IPS-15b (cell line): ENCODE measurements around the gene DMXL1.

Experiments
- H3K27me3 ChIP-seq: one replicate; pipeline ENCODE4 v1.6.1; 2013; ENCODE audit warnings: low read length; ENCODE audit not compliant: control insufficient read depth, insufficient read depth
- H3K36me3 ChIP-seq: one replicate; pipeline ENCODE4 v1.6.1; 2013; ENCODE audit warnings: low read length; ENCODE audit not compliant: control insufficient read depth, insufficient read depth
- H3K4me1 ChIP-seq: one replicate; pipeline ENCODE4 v1.6.1; 2013; ENCODE audit warnings: mild to moderate bottlenecking, low read length; ENCODE audit not compliant: control insufficient read depth, insufficient read depth
- H3K4me3 ChIP-seq: one replicate; pipeline ENCODE4 v1.5.1; 2013; ENCODE audit warnings: low read depth, low read length
- H3K9ac ChIP-seq: one replicate; pipeline ENCODE4 v1.6.1; 2013; ENCODE audit warnings: low read depth, mild to moderate bottlenecking, low read length
- H3K9me3 ChIP-seq: one replicate; pipeline ENCODE4 v1.6.1; 2013; ENCODE audit warnings: mild to moderate bottlenecking, low read length; ENCODE audit not compliant: control insufficient read depth, insufficient read depth

The DMXL1 gene

DNA sequence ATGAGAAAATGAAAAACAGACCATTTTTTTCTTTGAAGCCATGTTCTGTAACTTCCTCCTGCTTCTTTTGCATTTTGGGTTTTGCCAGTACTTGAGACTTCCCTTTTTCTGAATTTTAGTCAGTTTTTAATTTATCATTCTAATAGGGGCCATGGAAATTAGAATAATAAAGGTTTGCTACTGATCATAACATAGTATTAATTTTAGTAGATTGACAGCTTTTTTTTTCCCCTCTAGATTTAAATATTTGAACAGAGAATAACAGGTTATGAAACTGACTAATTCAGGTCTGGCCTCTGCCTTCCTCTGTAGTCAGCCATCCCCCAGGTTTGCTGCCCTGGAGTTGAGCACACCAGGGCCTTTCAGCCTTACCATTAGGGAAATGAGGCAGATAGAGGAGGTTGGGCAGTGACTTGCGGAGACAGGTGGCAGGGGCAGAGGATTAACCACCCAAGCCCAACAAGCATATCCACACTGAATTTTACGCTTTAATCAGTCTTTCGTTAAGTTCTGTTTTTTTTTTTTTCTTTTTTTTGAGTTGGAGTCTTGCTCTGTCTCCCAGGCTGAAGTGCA, 204.8 kb downstream of the DMXL1 start:
- no peak overlapping the region for H3K4me3 ChIP-seq
- no peaks in the 10 kb centered on the region for H3K27me3 ChIP-seq
- peaks cover 7% of the 10 kb centered on the region for H3K4me1 ChIP-seq
- H3K9ac ChIP-seq = no peak overlapping the region
- H3K9me3 ChIP-seq = no peaks in the 10 kb centered on the region
- no peaks in the 10 kb centered on the region for H3K36me3 ChIP-seq

DNA sequence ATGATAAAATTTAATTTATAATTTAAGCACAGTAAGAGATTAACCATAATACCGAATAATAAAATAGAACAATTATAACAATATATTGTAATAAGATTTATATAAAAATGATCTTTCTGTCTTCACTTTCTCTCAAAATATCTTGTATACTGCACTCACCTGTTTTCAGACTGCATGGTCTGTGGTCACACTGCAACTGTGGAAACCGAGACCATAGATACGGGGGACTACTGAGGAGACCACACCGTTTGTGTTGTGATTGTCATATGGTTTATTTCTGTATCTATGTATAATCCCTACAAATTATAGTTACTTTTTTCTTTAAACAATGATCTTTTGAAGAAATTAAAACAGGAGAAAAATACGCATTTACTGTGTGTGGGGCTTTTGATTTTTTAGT, 206.1 kb downstream of the DMXL1 start:
- Histone ChIP-seq H3K9me3 (no peaks in the 10 kb centered on the region), H3K27me3 (no peaks in the 10 kb centered on the region), H3K4me3 (no peak overlapping the region), H3K9ac (no peak overlapping the region), H3K36me3 (no peaks in the 10 kb centered on the region), H3K4me1 (peaks cover 7% of the 10 kb centered on the region)

DNA sequence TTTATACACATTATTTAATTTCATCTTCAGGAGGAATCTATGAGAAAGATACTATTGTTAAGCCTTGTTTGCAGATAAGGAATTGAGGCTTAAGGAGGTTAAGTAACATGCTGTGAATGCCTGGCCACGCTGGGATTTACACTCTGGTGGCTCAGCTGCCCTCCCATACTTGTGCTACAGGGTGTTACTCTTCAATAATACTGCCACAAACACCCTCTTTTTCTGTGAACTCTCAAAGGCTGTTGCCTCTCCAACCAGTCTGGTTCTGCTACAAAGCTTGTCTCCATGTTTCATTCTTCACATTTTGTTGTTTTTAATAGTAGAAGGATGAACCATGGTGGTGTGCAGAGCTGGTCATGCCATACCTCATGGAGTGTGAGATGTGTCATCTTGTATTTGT, 208.2 kb downstream of the DMXL1 start:
- no peak overlapping the region for H3K4me3 ChIP-seq
- H3K9ac ChIP-seq = no peak overlapping the region
- H3K27me3 ChIP-seq = no peaks in the 10 kb centered on the region
- peaks cover 3% of the 10 kb centered on the region for H3K4me1 ChIP-seq
- H3K36me3 ChIP-seq = no peaks in the 10 kb centered on the region
- H3K9me3 ChIP-seq = no peaks in the 10 kb centered on the region

DNA sequence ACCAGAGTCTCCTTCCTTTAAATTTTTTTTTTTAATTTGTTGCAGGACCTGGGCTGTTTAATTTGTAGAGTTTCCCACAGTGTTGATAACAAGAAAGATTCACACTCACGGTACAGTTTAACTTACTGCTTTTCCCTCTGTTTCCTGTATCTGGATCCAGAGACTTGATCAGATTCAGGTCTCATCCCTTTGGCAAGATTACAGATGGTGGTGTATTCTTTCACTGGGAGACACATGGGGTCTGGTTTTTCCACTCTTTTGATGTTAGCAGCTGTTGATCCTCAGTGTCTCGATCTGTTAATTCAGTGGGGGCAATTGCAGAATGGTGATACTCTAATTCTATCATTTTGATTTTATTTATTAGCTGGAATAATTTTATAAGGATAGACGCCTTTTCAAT, 209.5 kb downstream of the DMXL1 start:
- no peaks in the 10 kb centered on the region for H3K4me1 ChIP-seq

DNA sequence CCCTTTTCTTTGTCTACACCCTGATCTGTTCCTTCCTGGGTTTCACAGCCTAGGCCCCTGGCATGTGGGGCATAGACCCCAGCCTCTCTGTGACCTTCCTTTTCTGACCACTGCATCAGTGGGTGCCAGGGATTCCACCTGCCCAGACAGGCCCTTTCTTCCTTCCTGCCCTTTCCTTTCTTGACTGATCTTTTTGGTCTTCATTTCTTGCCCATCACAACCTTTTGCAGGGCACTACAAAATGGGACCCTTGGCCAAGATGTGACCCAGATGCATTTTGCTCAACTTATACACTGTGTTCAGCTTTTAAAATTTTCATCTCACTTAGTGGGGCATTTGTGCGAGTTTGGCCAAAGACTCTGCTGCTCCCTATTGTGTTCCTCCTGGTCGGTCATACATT, 211.7 kb downstream of the DMXL1 start:
- no peak overlapping the region for H3K4me3 ChIP-seq
- no peak overlapping the region for H3K9ac ChIP-seq
- no peaks in the 10 kb centered on the region for H3K36me3 ChIP-seq
- H3K27me3 ChIP-seq = no peaks in the 10 kb centered on the region
- no peaks in the 10 kb centered on the region for H3K9me3 ChIP-seq
- no peaks in the 10 kb centered on the region for H3K4me1 ChIP-seq

More for the DNA sequence above, 209.5 kb downstream of the DMXL1 start:
- no peak overlapping the region for H3K4me3 ChIP-seq
- H3K36me3 ChIP-seq = no peaks in the 10 kb centered on the region
- no peaks in the 10 kb centered on the region for H3K9me3 ChIP-seq
- no peaks in the 10 kb centered on the region for H3K27me3 ChIP-seq
- no peak overlapping the region for H3K9ac ChIP-seq

DNA sequence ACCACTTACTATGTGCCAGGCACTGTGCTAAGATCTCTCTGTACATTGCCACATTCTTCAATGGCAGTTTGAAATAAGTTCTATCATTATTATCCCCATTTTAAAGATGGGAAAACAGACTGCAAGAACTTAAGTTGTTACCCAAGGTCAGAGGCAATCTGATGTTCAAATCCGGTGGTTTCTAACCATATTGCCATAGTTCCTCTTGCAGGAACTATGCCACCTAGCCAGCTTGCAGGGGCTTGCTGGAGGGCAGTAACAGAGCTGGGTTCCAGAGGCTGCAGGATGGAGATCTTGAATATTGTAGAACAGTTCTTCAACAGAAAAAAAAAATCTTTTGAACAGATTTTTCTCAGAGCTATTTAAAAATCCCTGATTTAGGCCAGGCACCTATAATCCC, 213.1 kb downstream of the DMXL1 start:
- Histone ChIP-seq H3K9ac (no peak overlapping the region), H3K9me3 (no peaks in the 10 kb centered on the region), H3K27me3 (no peaks in the 10 kb centered on the region), H3K4me1 (no peaks in the 10 kb centered on the region), H3K36me3 (no peaks in the 10 kb centered on the region), H3K4me3 (no peak overlapping the region)

DNA sequence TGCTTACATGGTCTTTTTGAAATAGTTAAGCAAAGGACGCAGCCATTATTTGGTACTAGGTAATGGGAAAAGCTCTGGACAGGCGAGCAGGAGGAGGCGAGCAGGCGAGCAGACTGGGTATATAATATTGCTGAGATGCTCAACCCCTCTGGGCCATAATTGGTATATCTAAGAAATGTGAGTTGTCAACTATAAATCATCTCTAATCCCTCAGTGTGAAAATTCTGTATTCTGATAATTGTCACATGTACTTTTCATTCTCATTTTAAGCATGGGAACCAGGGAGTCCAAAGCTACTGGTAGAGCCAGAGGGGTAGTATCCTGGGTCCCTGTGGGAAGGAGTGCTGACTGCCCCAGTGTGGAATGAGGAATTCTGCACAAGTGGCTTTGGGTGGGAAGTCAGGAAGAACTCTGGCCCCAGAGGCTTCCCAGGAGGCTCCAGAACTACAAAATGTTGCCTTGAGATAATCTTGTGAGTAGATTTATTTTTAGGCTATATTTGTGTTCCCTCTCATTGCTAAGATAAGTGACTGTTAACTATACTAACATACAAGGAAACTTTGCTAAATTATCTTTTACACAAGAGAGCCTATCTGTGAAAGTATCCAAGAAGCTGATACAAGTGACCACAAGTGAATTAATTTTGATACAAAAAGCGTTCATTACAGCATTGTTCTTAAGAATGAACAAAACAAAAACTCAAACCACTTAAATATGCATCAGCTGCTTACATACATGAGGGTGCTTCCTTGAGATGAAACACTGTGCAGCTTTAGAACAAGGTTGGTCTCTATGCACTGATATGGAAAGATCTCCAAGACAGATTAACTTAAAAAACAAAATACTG, 214.4 kb downstream of the DMXL1 start:
- H3K4me3 ChIP-seq = no peak overlapping the region
- H3K36me3 ChIP-seq = no peaks in the 10 kb centered on the region
- no peaks in the 10 kb centered on the region for H3K27me3 ChIP-seq
- peaks cover 2% of the 10 kb centered on the region for H3K4me1 ChIP-seq
- H3K9ac ChIP-seq = no peak overlapping the region
- no peaks in the 10 kb centered on the region for H3K9me3 ChIP-seq

DNA sequence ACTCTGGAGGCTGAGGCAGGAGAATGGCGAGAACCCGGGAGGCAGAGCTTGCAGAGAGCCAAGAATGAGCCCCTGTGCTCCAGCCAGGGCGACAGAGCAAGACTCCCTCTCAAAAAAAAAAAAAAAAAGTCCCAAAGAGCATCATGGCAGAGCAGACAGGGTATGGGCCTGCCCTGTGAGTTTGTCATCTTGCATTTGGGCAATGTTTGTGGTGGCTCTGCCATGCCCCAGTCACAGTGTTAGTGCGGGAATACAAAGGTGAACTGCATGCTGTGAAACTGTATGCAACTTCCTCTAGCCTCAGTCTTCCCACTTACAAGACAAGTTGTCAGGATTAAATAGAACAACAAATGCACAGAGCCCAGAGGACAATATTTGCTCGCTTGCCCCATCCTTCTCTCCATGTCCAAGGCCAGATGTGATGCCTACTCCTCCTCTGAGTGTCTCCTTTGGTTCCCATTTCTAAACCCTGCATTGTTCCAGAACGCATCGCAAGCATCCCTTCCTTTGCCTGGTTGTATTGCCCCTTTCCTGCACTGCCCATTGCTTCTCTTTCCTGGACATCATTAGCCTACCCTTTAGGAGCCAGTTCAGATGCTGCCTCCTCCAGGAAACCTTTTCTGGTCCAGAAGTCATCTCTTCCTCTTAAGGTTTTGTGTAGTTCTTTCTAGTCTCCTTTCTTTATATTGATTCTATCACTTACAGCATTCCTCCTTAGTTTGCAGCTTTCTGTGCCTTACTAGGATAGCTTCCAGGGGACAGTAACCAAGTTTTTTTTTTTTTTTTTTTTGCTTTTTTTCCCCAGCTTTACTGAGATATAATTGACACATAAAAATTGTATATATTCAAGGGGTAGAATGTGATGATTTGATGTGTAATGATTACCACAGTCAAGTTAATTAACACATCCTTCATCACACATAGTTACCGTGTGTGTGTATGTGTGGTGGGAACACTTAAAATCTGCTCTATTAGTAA, 215.9 kb downstream of the DMXL1 start:
- no peaks in the 10 kb centered on the region for H3K9me3 ChIP-seq
- no peak overlapping the region for H3K9ac ChIP-seq
- H3K36me3 ChIP-seq = no peaks in the 10 kb centered on the region
- no peak overlapping the region for H3K4me3 ChIP-seq
- peaks cover 10% of the 10 kb centered on the region for H3K4me1 ChIP-seq
- H3K27me3 ChIP-seq = no peaks in the 10 kb centered on the region

DNA sequence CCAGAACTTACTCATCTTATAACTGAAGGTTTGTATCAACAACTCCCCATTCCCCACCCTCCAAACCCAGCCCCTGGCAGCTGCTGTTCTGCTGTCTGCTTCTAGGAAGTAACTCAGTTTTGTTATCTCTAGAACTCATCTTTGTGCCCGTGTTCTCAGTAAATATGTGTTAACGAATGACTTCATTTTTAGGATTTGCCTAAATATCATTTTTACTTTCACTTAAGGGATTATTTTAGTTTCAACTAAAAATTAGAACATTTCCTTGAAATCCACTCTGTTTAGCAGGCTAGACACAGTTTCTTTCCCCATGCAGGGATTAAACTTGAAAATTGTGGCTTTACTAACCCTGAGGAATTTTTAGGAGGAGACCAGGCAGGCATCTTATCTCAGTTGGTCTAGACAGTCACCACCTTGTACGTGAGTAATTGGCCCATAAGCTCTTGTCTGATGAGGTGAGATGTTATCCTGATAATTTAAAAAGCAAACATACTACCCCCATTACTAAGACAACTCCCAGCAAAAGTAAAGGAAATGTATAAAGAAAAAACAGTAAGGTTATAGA, 216.7 kb downstream of the DMXL1 start:
- Histone ChIP-seq H3K9ac (no peak overlapping the region), H3K4me1 (peaks cover 10% of the 10 kb centered on the region), H3K4me3 (no peak overlapping the region), H3K27me3 (no peaks in the 10 kb centered on the region), H3K9me3 (no peaks in the 10 kb centered on the region), H3K36me3 (no peaks in the 10 kb centered on the region)

DNA sequence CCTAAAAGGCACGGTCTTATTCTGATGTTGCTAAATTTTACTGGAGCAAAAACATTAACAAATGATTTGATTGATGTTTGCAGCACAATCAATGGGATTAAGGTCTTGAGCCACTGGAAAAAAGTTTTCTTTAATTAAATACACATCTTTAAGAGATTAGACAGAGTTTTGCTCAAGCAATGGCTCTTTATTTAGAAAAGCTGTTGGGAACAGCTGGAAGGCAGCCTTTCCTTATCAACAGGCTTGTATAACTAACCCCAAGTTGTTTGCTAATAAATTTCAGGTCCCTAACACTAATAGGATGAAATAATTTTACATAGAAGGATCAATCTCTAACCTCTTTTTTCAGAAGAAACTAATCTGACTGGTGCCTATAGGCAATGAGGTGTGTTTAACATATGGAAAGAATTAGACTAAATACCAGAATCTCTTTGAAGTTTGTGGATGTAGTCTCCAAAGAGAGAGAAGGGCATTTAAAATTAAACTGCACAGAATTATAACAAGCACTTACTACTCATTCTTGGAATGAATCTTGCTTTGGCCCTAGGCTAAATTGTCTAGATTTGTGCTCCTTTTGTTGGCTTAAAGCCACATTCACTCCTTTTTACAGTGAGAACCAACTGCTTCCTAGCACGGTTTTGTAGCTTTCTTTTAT, 217.6 kb downstream of the DMXL1 start:
- no peaks in the 10 kb centered on the region for H3K9me3 ChIP-seq
- no peak overlapping the region for H3K9ac ChIP-seq
- no peak overlapping the region for H3K4me3 ChIP-seq
- H3K27me3 ChIP-seq = no peaks in the 10 kb centered on the region
- peaks cover 10% of the 10 kb centered on the region for H3K4me1 ChIP-seq
- no peaks in the 10 kb centered on the region for H3K36me3 ChIP-seq

DNA sequence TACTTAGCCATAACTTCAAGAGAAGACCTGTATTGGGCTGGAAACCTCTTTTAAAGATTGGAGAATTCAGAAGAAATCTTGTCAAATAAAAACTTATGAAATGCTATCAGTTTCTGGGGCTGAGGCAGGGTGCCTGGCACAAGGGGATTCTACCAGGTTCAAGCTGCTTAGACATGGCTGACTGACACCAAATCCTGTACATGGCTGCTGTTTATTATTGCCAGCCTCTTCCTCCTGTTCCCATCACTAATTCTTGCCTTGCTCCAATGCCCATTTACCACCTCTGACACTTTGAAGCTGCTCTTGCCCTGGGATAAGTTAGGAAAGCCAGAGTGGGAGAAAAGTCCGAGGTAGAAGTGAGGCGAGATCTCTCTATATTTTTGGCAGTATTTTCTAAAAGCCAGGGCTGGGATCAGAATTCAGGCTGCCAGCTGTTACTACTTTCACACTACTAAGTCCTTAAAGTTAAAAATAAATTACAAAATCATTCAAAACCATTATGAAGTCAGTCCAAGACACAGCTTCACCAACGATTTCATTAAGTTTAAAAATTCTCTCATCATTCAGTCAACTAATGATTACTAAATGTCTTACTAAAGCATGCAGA, 218.7 kb downstream of the DMXL1 start:
- Histone ChIP-seq H3K9me3 (no peaks in the 10 kb centered on the region), H3K9ac (no peak overlapping the region), H3K4me3 (no peak overlapping the region), H3K36me3 (no peaks in the 10 kb centered on the region), H3K27me3 (no peaks in the 10 kb centered on the region), H3K4me1 (peaks cover 10% of the 10 kb centered on the region)
